Measurements from ENCODE around the gene ATF5.

DNA sequence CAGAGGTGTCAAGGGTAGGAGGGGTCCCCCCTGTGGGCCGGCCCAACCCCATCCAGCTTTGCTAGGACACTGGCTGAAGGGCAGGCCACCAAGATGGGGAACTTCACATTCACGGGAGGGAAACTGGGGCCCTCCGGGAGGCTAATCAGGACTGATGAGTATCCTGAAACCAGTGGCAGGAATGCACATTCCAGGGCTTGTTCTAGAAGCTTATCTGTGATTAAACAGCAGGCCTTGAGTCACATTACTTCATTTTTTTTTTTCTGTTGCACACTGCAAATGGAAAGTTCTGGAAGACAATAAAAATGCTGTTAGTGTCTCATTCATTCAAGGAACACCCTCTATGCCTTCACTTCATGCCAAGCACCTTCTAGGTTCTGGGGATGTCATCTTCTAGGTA, 47.5 kb downstream of the ATF5 start:
- TF ChIP-seq EZH2 (IDR thresholded peaks at IDR 0.05; ENCODE audit: insufficient read depth, low read length) = no peak
- TF ChIP-seq, protein P1, sequence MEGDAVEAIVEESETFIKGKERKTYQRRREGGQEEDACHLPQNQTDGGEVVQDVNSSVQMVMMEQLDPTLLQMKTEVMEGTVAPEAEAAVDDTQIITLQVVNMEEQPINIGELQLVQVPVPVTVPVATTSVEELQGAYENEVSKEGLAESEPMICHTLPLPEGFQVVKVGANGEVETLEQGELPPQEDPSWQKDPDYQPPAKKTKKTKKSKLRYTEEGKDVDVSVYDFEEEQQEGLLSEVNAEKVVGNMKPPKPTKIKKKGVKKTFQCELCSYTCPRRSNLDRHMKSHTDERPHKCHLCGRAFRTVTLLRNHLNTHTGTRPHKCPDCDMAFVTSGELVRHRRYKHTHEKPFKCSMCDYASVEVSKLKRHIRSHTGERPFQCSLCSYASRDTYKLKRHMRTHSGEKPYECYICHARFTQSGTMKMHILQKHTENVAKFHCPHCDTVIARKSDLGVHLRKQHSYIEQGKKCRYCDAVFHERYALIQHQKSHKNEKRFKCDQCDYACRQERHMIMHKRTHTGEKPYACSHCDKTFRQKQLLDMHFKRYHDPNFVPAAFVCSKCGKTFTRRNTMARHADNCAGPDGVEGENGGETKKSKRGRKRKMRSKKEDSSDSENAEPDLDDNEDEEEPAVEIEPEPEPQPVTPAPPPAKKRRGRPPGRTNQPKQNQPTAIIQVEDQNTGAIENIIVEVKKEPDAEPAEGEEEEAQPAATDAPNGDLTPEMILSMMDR (IDR thresholded peaks at IDR 0.05; ENCODE audit: insufficient read depth, low read depth, low read length) = no peak

All from astrocyte (in vitro differentiated cells and primary cell).